ENCODE results near the gene COMMD7. TPM values are rescaled to one million over a fixed set of nuclear protein-coding genes. Genes with fewer than 3 reads are reported as not detected.

COMMD7 gene
- polyA plus RNA-seq (2012; ENCODE audit: low read depth, missing spikeins) = 24.2 TPM

GRCh38 chr20:32743237-32744112 lies at the start of gene COMMD7:
TSS of gene COMMD7 (minus strand) at chr20:32743467. CDS start at chr20:32743391, 76 bp downstream.
- DNase-seq (ENCODE audit: insufficient read length, low spot score) = peak; percentile 59
- no peak for TF ChIP-seq POLR2A (IDR thresholded peaks at IDR 0.05; ENCODE audit: low read depth, low read length)
- peak; percentile 81; the same call in 1 of the 2 replicates for TF ChIP-seq POU2F2 (IDR thresholded peaks at IDR 0.05; ENCODE audit: low read depth, low read length)
- no peak for FAIRE-seq

GRCh38 chr20:32792731-32793458 lies 49.6 kb upstream of the COMMD7 start:
- FAIRE-seq (no peak), DNase-seq (ENCODE audit: insufficient read length, low spot score) (no peak)
- TF ChIP-seq POLR2A (IDR thresholded peaks at IDR 0.05; ENCODE audit: low read depth, low read length) (no peak), TAF1 (IDR thresholded peaks at IDR 0.05; ENCODE audit: low read depth, low read length) (no peak), SPI1 (IDR thresholded peaks at IDR 0.05; ENCODE audit: low read depth, low read length) (no peak)

- FAIRE-seq (peak; percentile 20), DNase-seq (ENCODE audit: insufficient read length, low spot score) (peak; percentile 47)
- TF ChIP-seq POU2F2 (IDR thresholded peaks at IDR 0.05; ENCODE audit: low read depth, low read length) (peak; percentile 24; the same call in 1 of the 2 replicates), TAF1 (IDR thresholded peaks at IDR 0.05; ENCODE audit: low read depth, low read length) (no peak)
These were observed 49.0 kb upstream of the COMMD7 start for GRCh38 chr20:32792316-32792715.

- no peak for TF ChIP-seq POLR2AphosphoS5 (IDR thresholded peaks at IDR 0.05; ENCODE audit: low read depth, low read length)
- TF ChIP-seq POLR2A (IDR thresholded peaks at IDR 0.05; ENCODE audit: low read depth, low read length) = no peak
- no peak for TF ChIP-seq TAF1 (IDR thresholded peaks at IDR 0.05; ENCODE audit: low read depth, low read length)
- TF ChIP-seq POU2F2 (IDR thresholded peaks at IDR 0.05; ENCODE audit: low read depth, low read length) = no peak
- no peak for TF ChIP-seq SPI1 (IDR thresholded peaks at IDR 0.05; ENCODE audit: low read depth, low read length)
- no peak for FAIRE-seq
These were observed 47.4 kb upstream of the COMMD7 start for GRCh38 chr20:32790751-32791057.

GRCh38 chr20:32789896-32790750 lies 46.9 kb upstream of the COMMD7 start:
- TF ChIP-seq POU2F2 (IDR thresholded peaks at IDR 0.05; ENCODE audit: low read depth, low read length) (0 out of 2 replicates have a peak, but pooled peaks have one; percentile 15), POLR2AphosphoS5 (IDR thresholded peaks at IDR 0.05; ENCODE audit: low read depth, low read length) (no peak), PAX5 (IDR thresholded peaks at IDR 0.05; ENCODE audit: insufficient read depth, low read length, severe bottlenecking) (no peak), SPI1 (IDR thresholded peaks at IDR 0.05; ENCODE audit: low read depth, low read length) (peak; percentile 51), TAF1 (IDR thresholded peaks at IDR 0.05; ENCODE audit: low read depth, low read length) (no peak), POLR2A (IDR thresholded peaks at IDR 0.05; ENCODE audit: low read depth, low read length) (no peak)
- DNase-seq (ENCODE audit: insufficient read length, low spot score) = peak; percentile 76
- FAIRE-seq = peak; percentile 78

More at GRCh38 chr20:32790751-32791057, 47.4 kb upstream of the COMMD7 start:
- DNase-seq (ENCODE audit: insufficient read length, low spot score) = no peak

- FAIRE-seq (no peak), DNase-seq (ENCODE audit: insufficient read length, low spot score) (no peak)
- no peak for TF ChIP-seq POLR2A (IDR thresholded peaks at IDR 0.05; ENCODE audit: low read depth, low read length)
These were observed 43.9 kb upstream of the COMMD7 start for GRCh38 chr20:32787168-32787567.

GRCh38 chr20:32786059-32786760 lies 42.9 kb upstream of the COMMD7 start:
- TF ChIP-seq PAX5 (IDR thresholded peaks at IDR 0.05; ENCODE audit: insufficient read depth, low read length, severe bottlenecking) (no peak), POLR2A (IDR thresholded peaks at IDR 0.05; ENCODE audit: low read depth, low read length) (no peak), TAF1 (IDR thresholded peaks at IDR 0.05; ENCODE audit: low read depth, low read length) (no peak), POU2F2 (IDR thresholded peaks at IDR 0.05; ENCODE audit: low read depth, low read length) (no peak), POLR2AphosphoS5 (IDR thresholded peaks at IDR 0.05; ENCODE audit: low read depth, low read length) (no peak), SPI1 (IDR thresholded peaks at IDR 0.05; ENCODE audit: low read depth, low read length) (no peak)
- no peak for FAIRE-seq
- no peak for DNase-seq (ENCODE audit: insufficient read length, low spot score)

GRCh38 chr20:32784369-32785080 lies 41.3 kb upstream of the COMMD7 start:
- DNase-seq (ENCODE audit: insufficient read length, low spot score) (no peak), FAIRE-seq (no peak)
- no peak for TF ChIP-seq POLR2A (IDR thresholded peaks at IDR 0.05; ENCODE audit: low read depth, low read length)
- TF ChIP-seq POU2F2 (IDR thresholded peaks at IDR 0.05; ENCODE audit: low read depth, low read length) = no peak
- TF ChIP-seq SPI1 (IDR thresholded peaks at IDR 0.05; ENCODE audit: low read depth, low read length) = no peak
- no peak for TF ChIP-seq POLR2AphosphoS5 (IDR thresholded peaks at IDR 0.05; ENCODE audit: low read depth, low read length)
- TF ChIP-seq PAX5 (IDR thresholded peaks at IDR 0.05; ENCODE audit: insufficient read depth, low read length, severe bottlenecking) = no peak

Measured in GM12891 (cell line).